OCI-LY7 (cell line): Measurements from ENCODE around the gene THAP4. TPM values are rescaled to one million over a fixed set of nuclear protein-coding genes. Genes with fewer than 3 reads are reported as not detected.

Source experiments
- BruUV-seq: library from RNA; stranded (reverse); fragments of 400-500 nt; replicated peaks from 2 replicates; lab custom pipeline; 2021; lab: Mats Ljungman, UMichigan
- CTCF ChIA-PET: fragments of 300-600 bp; sonication (Branson Sonifier 250); formaldehyde crosslinking; loops from one replicate; lab custom pipeline; 2022; ENCODE audit warnings: antibody characterized with exemption; ENCODE audit not compliant: unreplicated experiment; lab: Charles Lee
- POLR2A ChIA-PET: fragments of 300-600 bp; sonication (Branson Sonifier 250); formaldehyde crosslinking; loops from one replicate; lab custom pipeline; 2022; ENCODE audit warnings: antibody characterized with exemption; lab: Charles Lee
- DNase-seq: peaks from one replicate; pipeline ENCODE4 v3.0.0-alpha.2; 2015; ENCODE audit warnings: low spot score
- H2AFZ ChIP-seq: fragments of 200-600 bp; sonication (generic), shearing (Covaris generic); 2 replicates; pipeline ENCODE4 v1.6.1; 2014; ENCODE audit warnings: mild to moderate bottlenecking, antibody characterized with exemption, low read length, moderate library complexity
- H3K27ac ChIP-seq: fragments of 200-600 bp; sonication (generic); 2 replicates; pipeline ENCODE4 v1.5.1; 2014; ENCODE audit warnings: mixed run types, low read depth, mild to moderate bottlenecking, moderate library complexity, low read length, inconsistent platforms; ENCODE audit not compliant: poor library complexity, severe bottlenecking
- H3K36me3 ChIP-seq: fragments of 200-600 bp; sonication (generic); 2 replicates; pipeline ENCODE4 v1.6.1; 2014; ENCODE audit warnings: mild to moderate bottlenecking, antibody characterized with exemption, low read length, moderate library complexity, mixed read lengths; ENCODE audit not compliant: insufficient read depth
- H3K4me1 ChIP-seq: fragments of 200-600 bp; sonication (generic); 2 replicates; pipeline ENCODE4 v1.5.1; 2014; ENCODE audit warnings: mild to moderate bottlenecking, low read length; ENCODE audit not compliant: insufficient read depth, poor library complexity, severe bottlenecking
- H3K4me2 ChIP-seq: fragments of 200-600 bp; sonication (generic); 2 replicates; pipeline ENCODE4 v1.6.1; 2014; ENCODE audit warnings: mild to moderate bottlenecking, low read length
- H3K4me3 ChIP-seq: fragments of 200-600 bp; sonication (generic); 2 replicates; pipeline ENCODE4 v1.5.1; 2014; ENCODE audit warnings: mild to moderate bottlenecking, low read depth, low read length; ENCODE audit not compliant: poor library complexity, severe bottlenecking
- H3K79me2 ChIP-seq: fragments of 200-600 bp; sonication (generic); 2 replicates; pipeline ENCODE4 v1.6.1; 2016; ENCODE audit warnings: low read depth, mild to moderate bottlenecking, low read length, moderate library complexity, mixed read lengths; ENCODE audit not compliant: insufficient read depth
- H3K9me2 ChIP-seq: fragments of 200-600 bp; sonication (generic); 2 replicates; pipeline ENCODE4 v1.6.1; 2016; ENCODE audit warnings: mild to moderate bottlenecking, low read length, mixed read lengths; ENCODE audit not compliant: insufficient read depth
- H3K9me3 ChIP-seq: fragments of 200-600 bp; sonication (generic); 2 replicates; pipeline ENCODE4 v1.6.1; 2014; ENCODE audit warnings: mild to moderate bottlenecking, mixed run types, low read length, mixed read lengths
- H4K20me1 ChIP-seq: fragments of 200-600 bp; sonication (generic); 2 replicates; pipeline ENCODE4 v1.6.1; 2014; ENCODE audit warnings: mild to moderate bottlenecking, antibody characterized with exemption, low read length, moderate library complexity, mixed read lengths; ENCODE audit not compliant: insufficient read depth
- CTCF ChIP-seq: fragments of 200-600 bp; sonication (generic); conservative IDR thresholded peaks from 2 replicates; pipeline ENCODE4 v1.5.1; 2014; ENCODE audit warnings: mild to moderate bottlenecking, antibody characterized with exemption, low read length, moderate library complexity, mixed read lengths
- EZH2phosphoT487 ChIP-seq: fragments of 200-600 bp; sonication (generic); IDR thresholded peaks from 2 replicates; pipeline ENCODE4 v1.6.1; 2018; ENCODE audit warnings: low read depth, borderline replicate concordance, mild to moderate bottlenecking, mixed run types, antibody characterized with exemption, low read length, moderate library complexity, mixed read lengths
- intact Hi-C: fragments of 100-400 bp; cut with micrococcal nuclease; formaldehyde crosslinking; loops from one replicate; pipeline ENCODE4 v1.10.0; 2022; ENCODE audit not compliant: unreplicated experiment
- total RNA-seq, 2 experiments: library from RNA; depleted of rRNA in 1 of 2; stranded (reverse); fragments of >200 nt in 1 of 2; shearing (Covaris generic) in 1 of 2; gene quantifications; 2 replicates each; pipeline ENCODE4 v1.2.3, GENCODE V29; 2014 to 2022

Gene THAP4
- total RNA-seq, 2 experiments from 2014 or later: 61.6 to 65.6 TPM

DNA sequence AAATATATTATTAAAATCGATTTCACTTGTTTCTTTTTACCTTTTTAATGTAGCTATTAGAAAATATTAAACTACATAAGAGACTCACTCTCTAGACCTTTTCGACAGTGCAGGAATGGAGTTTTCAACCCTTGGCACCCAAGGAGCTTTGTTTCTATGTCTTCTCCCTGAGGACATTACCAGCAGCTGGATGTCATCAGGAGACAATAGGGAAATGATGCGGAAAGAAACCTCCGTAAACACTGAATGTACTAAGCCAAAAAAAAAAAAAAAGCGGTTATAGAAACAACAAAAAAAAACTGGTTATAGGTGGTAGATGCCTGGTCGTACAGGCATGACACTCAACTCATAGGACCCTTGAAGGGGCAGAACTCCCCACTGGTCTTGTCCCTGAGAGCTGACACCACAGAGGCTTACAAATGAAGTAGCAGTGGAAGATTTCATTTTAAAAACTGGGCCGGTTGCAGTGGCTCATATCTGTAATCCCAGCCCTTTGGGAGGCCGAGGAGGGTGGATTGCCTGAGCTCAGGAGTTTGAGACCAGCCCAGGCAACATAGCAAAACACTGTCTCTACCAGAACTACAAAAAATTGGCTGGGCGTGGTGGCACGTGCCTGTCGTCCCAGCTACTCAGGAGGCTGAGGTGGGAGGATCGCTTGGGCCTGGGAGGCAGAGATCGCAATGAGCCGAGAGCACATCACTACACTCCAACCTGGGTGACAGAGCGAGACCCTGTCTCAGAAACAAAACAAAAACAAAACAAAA is 23.8 kb downstream of the THAP4 start:
- Histone ChIP-seq H3K36me3 (peaks cover 29% of the 10 kb centered on the region; the same call in 1 of the 2 replicates), H3K4me3 (no peak overlapping the region), H3K27ac (no peak overlapping the region), H3K4me2 (no peak overlapping the region), H3K79me2 (peaks cover 28% of the 10 kb centered on the region), H3K9me3 (no peaks in the 10 kb centered on the region), H2AFZ (no peak overlapping the region), H3K9me2 (no peaks in the 10 kb centered on the region), H4K20me1 (0 out of 2 replicates have a peak, but pooled peaks cover 3% of the 10 kb centered on the region), H3K4me1 (peaks cover 28% of the 10 kb centered on the region)
- DNase-seq: no peak
- no TSS peak for BruUV-seq
- ChIA-PET POLR2A (interaction anchor here (0.5 kb wide), 1 partner anchor 329 kb away, joined by 3 read pairs; no protein-coding TSS in a partner anchor), CTCF (no interaction called here)
- TF ChIP-seq EZH2phosphoT487: no peak
- no peak for TF ChIP-seq CTCF
- intact Hi-C loops: no loop called here

GRCh38 chr2:241612156-241613016 is 24.6 kb downstream of the THAP4 start:
- Histone ChIP-seq H3K9me3 (no peaks in the 10 kb centered on the region), H4K20me1 (0 out of 2 replicates have a peak, but pooled peaks cover 3% of the 10 kb centered on the region), H3K4me3 (no peak overlapping the region), H2AFZ (no peak overlapping the region), H3K4me1 (peaks cover 20% of the 10 kb centered on the region), H3K4me2 (no peak overlapping the region), H3K36me3 (peaks cover 29% of the 10 kb centered on the region; the same call in 1 of the 2 replicates), H3K9me2 (no peaks in the 10 kb centered on the region), H3K79me2 (peaks cover 20% of the 10 kb centered on the region), H3K27ac (no peak overlapping the region)
- BruUV-seq: no TSS peak
- ChIA-PET CTCF (no interaction called here), POLR2A (no interaction called here)
- TF ChIP-seq EZH2phosphoT487 (no peak), CTCF (no peak)
- intact Hi-C loops: no loop called here
- no peak for DNase-seq
